Prostate gland (tissue), 2 donors: ENCODE measurements around the gene NSD1.

Experiments
- POLR2A ChIP-seq: fragments of 450-650 bp; IDR thresholded peaks from one replicate; pipeline ENCODE4 v1.6.1; 2016; ENCODE audit warnings: antibody characterized with exemption, mild to moderate bottlenecking
- TF ChIP-seq, protein P1 (sequence below), 4 experiments: fragments of 200-600 bp in 2 of 4; fragments of 450-650 bp in 2 of 4; sonication (generic) in 2 of 4; IDR thresholded peaks; 1 replicate in 3 of 4; 2 replicates in 1 of 4; pipeline ENCODE4 v1.5.1; 2016 to 2019; ENCODE audit warnings: antibody characterized with exemption in 4 of 4, mild to moderate bottlenecking in 2 of 4, moderate library complexity in 2 of 4

DNA sequence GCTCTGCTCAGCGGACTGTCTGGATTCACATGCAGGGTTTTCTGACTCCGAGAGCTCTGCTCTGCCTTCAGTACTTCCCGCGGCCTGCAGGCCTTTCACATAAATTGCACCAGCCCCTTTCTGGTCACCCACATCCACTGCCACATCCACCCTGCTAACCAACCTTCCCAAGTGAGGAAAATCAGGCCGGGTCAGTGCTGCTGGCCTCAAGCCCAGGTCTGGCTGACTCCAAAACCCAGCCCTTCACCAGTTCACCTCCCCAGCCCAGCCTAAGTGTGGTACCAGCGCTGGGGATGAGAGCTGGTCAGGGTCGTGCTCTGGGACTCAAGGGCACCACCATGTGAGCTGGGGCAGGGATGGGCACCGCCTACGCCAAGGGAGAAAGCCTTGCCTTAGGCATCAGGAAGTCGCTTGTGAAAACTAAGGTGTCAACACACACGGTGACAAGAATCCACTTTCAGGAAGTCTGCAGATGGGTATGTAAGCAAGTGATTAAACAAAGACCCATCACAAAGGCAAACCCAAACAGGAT, 205.6 kb downstream of the NSD1 start:
- TF ChIP-seq, protein P1, sequence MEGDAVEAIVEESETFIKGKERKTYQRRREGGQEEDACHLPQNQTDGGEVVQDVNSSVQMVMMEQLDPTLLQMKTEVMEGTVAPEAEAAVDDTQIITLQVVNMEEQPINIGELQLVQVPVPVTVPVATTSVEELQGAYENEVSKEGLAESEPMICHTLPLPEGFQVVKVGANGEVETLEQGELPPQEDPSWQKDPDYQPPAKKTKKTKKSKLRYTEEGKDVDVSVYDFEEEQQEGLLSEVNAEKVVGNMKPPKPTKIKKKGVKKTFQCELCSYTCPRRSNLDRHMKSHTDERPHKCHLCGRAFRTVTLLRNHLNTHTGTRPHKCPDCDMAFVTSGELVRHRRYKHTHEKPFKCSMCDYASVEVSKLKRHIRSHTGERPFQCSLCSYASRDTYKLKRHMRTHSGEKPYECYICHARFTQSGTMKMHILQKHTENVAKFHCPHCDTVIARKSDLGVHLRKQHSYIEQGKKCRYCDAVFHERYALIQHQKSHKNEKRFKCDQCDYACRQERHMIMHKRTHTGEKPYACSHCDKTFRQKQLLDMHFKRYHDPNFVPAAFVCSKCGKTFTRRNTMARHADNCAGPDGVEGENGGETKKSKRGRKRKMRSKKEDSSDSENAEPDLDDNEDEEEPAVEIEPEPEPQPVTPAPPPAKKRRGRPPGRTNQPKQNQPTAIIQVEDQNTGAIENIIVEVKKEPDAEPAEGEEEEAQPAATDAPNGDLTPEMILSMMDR (IDR thresholded peaks at IDR 0.05), result no peak
- TF ChIP-seq POLR2A, result no peak
